Panc1 (cell line): ENCODE results near the gene SUPT3H.

Experiments
- CTCF ChIP-seq: fragments of 450-650 bp; IDR thresholded peaks from 2 replicates; pipeline ENCODE4 v1.5.1; 2017; ENCODE audit warnings: mild to moderate bottlenecking
- POLR2AphosphoS5 ChIP-seq: IDR thresholded peaks from 2 replicates; pipeline ENCODE4 v1.6.1; 2012; ENCODE audit warnings: mild to moderate bottlenecking, low read depth, low read length, moderate library complexity
- TCF7L2 ChIP-seq: IDR thresholded peaks from 2 replicates; pipeline ENCODE4 v1.6.1; 2011; ENCODE audit warnings: mild to moderate bottlenecking, low read depth, low read length, inconsistent platforms
- TF ChIP-seq, protein P1 (sequence below), 2 experiments: IDR thresholded peaks; 2 replicates each; pipeline ENCODE4 v1.6.1; 2011 to 2012; ENCODE audit warnings: low read depth in 2 of 2, control low read depth in 1 of 2, low read length in 1 of 2, mild to moderate bottlenecking in 1 of 2, moderate library complexity in 1 of 2; ENCODE audit not compliant: insufficient read depth in 1 of 2

GRCh38 chr6:45012687-45013086 lies 365.0 kb downstream of the SUPT3H start:
- TF ChIP-seq CTCF (no peak), TCF7L2 (no peak), POLR2AphosphoS5 (no peak)
- TF ChIP-seq, protein P1, sequence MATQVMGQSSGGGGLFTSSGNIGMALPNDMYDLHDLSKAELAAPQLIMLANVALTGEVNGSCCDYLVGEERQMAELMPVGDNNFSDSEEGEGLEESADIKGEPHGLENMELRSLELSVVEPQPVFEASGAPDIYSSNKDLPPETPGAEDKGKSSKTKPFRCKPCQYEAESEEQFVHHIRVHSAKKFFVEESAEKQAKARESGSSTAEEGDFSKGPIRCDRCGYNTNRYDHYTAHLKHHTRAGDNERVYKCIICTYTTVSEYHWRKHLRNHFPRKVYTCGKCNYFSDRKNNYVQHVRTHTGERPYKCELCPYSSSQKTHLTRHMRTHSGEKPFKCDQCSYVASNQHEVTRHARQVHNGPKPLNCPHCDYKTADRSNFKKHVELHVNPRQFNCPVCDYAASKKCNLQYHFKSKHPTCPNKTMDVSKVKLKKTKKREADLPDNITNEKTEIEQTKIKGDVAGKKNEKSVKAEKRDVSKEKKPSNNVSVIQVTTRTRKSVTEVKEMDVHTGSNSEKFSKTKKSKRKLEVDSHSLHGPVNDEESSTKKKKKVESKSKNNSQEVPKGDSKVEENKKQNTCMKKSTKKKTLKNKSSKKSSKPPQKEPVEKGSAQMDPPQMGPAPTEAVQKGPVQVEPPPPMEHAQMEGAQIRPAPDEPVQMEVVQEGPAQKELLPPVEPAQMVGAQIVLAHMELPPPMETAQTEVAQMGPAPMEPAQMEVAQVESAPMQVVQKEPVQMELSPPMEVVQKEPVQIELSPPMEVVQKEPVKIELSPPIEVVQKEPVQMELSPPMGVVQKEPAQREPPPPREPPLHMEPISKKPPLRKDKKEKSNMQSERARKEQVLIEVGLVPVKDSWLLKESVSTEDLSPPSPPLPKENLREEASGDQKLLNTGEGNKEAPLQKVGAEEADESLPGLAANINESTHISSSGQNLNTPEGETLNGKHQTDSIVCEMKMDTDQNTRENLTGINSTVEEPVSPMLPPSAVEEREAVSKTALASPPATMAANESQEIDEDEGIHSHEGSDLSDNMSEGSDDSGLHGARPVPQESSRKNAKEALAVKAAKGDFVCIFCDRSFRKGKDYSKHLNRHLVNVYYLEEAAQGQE (IDR thresholded peaks at IDR 0.05; ENCODE audit: insufficient read depth in 1 of 2, low read depth in 2 of 2, low read length in 1 of 2) = no peak
